Chondrocyte (in vitro differentiated cells): Measurements from ENCODE around the gene TMEM258. TPM values are rescaled to one million over a fixed set of nuclear protein-coding genes. Genes with fewer than 3 reads are reported as not detected.

Experiments
- DNase-seq: peaks from one replicate; pipeline ENCODE4 v3.0.0; 2021; ENCODE audit warnings: mixed read lengths, low spot score
- H3K27ac Mint-ChIP-seq: one replicate; pipeline ENCODE4 v1.8.0; 2021; ENCODE audit warnings: mild to moderate bottlenecking, moderate library complexity, mixed read lengths; ENCODE audit not compliant: unreplicated experiment
- H3K27me3 Mint-ChIP-seq: 2 replicates; pipeline ENCODE4 v1.8.0; 2021; ENCODE audit warnings: low read depth, mixed read lengths
- H3K36me3 Mint-ChIP-seq: 2 replicates; pipeline ENCODE4 v1.8.0; 2021; ENCODE audit warnings: low read depth, mixed read lengths
- H3K4me1 Mint-ChIP-seq: 2 replicates; pipeline ENCODE4 v1.8.0; 2021; ENCODE audit warnings: low read depth, mild to moderate bottlenecking, mixed read lengths
- H3K4me3 Mint-ChIP-seq: one replicate; pipeline ENCODE4 v1.8.0; 2021; ENCODE audit warnings: mild to moderate bottlenecking, moderate library complexity, mixed read lengths; ENCODE audit not compliant: unreplicated experiment
- H3K9me3 Mint-ChIP-seq: 2 replicates; pipeline ENCODE4 v1.8.0; 2021; ENCODE audit warnings: low read depth, mixed read lengths
- CTCF ChIP-seq: fragments of 200-600 bp; sonication (generic); IDR thresholded peaks from 2 replicates; pipeline ENCODE4 v1.5.0; 2021; ENCODE audit warnings: antibody characterized with exemption, mild to moderate bottlenecking, moderate library complexity
- total RNA-seq: library from RNA; stranded (reverse); gene quantifications from 3 replicates; pipeline ENCODE4 v1.2.1, GENCODE V29; 2021

The TMEM258 gene
- total RNA-seq, 1 donor from 2014 or later: 103 TPM

GRCh38 chr11:61817471-61818202, 25.2 kb upstream of the TMEM258 start:
- DNase-seq: peak; percentile 4
- Mint-ChIP-seq H3K36me3 (peaks cover 2% of the 10 kb centered on the region), H3K27ac (peak overlapping the region; percentile 85), H3K4me3 (peak overlapping the region; percentile 96), H3K9me3 (no peaks in the 10 kb centered on the region), H3K27me3 (no peaks in the 10 kb centered on the region), H3K4me1 (peaks cover 18% of the 10 kb centered on the region)
- TF ChIP-seq CTCF: no peak

GRCh38 chr11:61816736-61817455, 24.5 kb upstream of the TMEM258 start, which contains the start of gene FADS1:
Gene FADS1 (minus strand): TSS chr11:61817003. CDS start chr11:61816929, 74 bp downstream.
- DNase-seq: peak; percentile 97
- Mint-ChIP-seq H3K36me3 (peaks cover 6% of the 10 kb centered on the region), H3K4me3 (peak within 1 kb of the TSS; percentile 96), H3K4me1 (peaks cover 18% of the 10 kb centered on the region), H3K9me3 (no peaks in the 10 kb centered on the region), H3K27me3 (no peaks in the 10 kb centered on the region), H3K27ac (peak within 1 kb of the TSS; percentile 98)
- TF ChIP-seq CTCF: peak; percentile 83

GRCh38 chr11:61815790-61816735, 23.7 kb upstream of the TMEM258 start:
- peaks cover 9% of the 10 kb centered on the region for H3K36me3 Mint-ChIP-seq
- no peaks in the 10 kb centered on the region for H3K9me3 Mint-ChIP-seq
- TF ChIP-seq CTCF: no peak
- H3K27ac Mint-ChIP-seq: peak overlapping the region; percentile 98
- DNase-seq: peak; percentile 95
- no peaks in the 10 kb centered on the region for H3K27me3 Mint-ChIP-seq
- peak overlapping the region; percentile 96 for H3K4me3 Mint-ChIP-seq
- peaks cover 18% of the 10 kb centered on the region for H3K4me1 Mint-ChIP-seq

GRCh38 chr11:61814958-61815789, 22.8 kb upstream of the TMEM258 start:
- H3K36me3 Mint-ChIP-seq: peaks cover 10% of the 10 kb centered on the region
- H3K27me3 Mint-ChIP-seq: no peaks in the 10 kb centered on the region
- peak overlapping the region; percentile 96 for H3K4me3 Mint-ChIP-seq
- DNase-seq: peak; percentile 98
- H3K27ac Mint-ChIP-seq: peak overlapping the region; percentile 98
- peaks cover 18% of the 10 kb centered on the region for H3K4me1 Mint-ChIP-seq
- TF ChIP-seq CTCF: no peak
- H3K9me3 Mint-ChIP-seq: no peaks in the 10 kb centered on the region
